Measurements from ENCODE around the gene PSMB5. TPM values are rescaled to one million over a fixed set of nuclear protein-coding genes. Genes with fewer than 3 reads are reported as not detected.

The PSMB5 gene
- total RNA-seq, 1 donor from 2014 or later = 123 TPM

DNA sequence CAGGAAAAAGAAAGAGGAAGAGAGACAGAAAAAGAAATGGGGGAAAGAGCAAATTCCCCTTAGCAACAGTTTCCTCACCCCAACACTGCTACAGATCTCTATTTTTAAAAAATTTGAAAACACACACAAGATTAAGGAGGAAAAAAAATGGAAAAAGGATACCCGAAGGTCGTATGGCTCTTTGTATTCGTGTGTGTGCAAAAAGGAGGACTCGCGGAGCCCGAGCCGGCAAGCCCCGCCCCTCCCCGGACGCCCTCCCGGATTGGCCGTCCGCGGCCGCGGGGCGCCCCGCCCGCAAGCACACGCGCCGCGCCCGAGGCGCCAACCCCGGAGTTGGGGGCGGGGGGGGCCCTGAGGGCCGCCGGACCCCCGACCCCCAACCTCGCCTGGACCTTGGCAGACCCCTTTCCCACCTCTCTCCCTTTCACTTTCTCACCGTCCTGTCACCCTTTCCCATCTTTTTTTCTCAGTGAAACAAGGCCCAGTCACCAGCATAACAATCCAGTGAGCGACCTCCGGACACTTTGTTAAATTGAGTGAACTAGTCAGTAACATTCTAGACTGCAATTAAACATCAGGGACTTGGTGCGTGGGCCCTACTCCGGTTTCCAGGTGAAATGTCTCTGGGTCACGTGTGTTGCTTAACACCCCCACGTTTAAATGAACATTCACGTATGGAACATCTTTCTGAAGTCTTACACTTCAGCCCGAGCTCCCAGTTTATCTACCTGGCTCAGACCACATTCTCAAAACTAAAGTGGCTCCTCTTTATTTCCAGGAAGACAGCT lies 24.6 kb downstream of the PSMB5 start, which contains the start of gene C14orf93:
Gene C14orf93 (minus strand): TSS at position 205 of the 788 bp plus-strand sequence. CDS start 11,120 bp downstream, outside the sequence.
- H3K4me3 Mint-ChIP-seq = peak within 1 kb of the TSS; percentile 81
- H3K36me3 Mint-ChIP-seq = no peaks in the 10 kb centered on the region
- no peaks in the 10 kb centered on the region for H3K27me3 Mint-ChIP-seq (ENCODE audit: low read depth)
- H3K27ac Mint-ChIP-seq = peak within 1 kb of the TSS; percentile 94
- TF ChIP-seq, protein P1, sequence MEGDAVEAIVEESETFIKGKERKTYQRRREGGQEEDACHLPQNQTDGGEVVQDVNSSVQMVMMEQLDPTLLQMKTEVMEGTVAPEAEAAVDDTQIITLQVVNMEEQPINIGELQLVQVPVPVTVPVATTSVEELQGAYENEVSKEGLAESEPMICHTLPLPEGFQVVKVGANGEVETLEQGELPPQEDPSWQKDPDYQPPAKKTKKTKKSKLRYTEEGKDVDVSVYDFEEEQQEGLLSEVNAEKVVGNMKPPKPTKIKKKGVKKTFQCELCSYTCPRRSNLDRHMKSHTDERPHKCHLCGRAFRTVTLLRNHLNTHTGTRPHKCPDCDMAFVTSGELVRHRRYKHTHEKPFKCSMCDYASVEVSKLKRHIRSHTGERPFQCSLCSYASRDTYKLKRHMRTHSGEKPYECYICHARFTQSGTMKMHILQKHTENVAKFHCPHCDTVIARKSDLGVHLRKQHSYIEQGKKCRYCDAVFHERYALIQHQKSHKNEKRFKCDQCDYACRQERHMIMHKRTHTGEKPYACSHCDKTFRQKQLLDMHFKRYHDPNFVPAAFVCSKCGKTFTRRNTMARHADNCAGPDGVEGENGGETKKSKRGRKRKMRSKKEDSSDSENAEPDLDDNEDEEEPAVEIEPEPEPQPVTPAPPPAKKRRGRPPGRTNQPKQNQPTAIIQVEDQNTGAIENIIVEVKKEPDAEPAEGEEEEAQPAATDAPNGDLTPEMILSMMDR (IDR thresholded peaks at IDR 0.05; ENCODE audit: unreplicated experiment) = no peak
- no peaks in the 10 kb centered on the region for H3K9me3 Mint-ChIP-seq
- peaks cover 40% of the 10 kb centered on the region for H3K4me1 Mint-ChIP-seq
- DNase-seq (ENCODE audit: low spot score in 2 of 2, unreplicated experiment in 2 of 2) = peak; percentile 51 to 71

- Mint-ChIP-seq H3K36me3 (no peaks in the 10 kb centered on the region), H3K27me3 (ENCODE audit: low read depth) (no peaks in the 10 kb centered on the region), H3K4me3 (peak overlapping the region; percentile 81), H3K9me3 (no peaks in the 10 kb centered on the region), H3K27ac (peak overlapping the region; percentile 94), H3K4me1 (peaks cover 43% of the 10 kb centered on the region)
- TF ChIP-seq, protein P1 (IDR thresholded peaks at IDR 0.05; ENCODE audit: unreplicated experiment) = no peak
- DNase-seq (ENCODE audit: low spot score in 2 of 2, unreplicated experiment in 2 of 2) = no peak
Measured at GRCh38 chr14:23009483-23009938, 25.2 kb downstream of the PSMB5 start.

- peak overlapping the region; percentile 81 for H3K4me3 Mint-ChIP-seq
- TF ChIP-seq, protein P1 (IDR thresholded peaks at IDR 0.05; ENCODE audit: unreplicated experiment) = no peak
- DNase-seq (ENCODE audit: low spot score in 2 of 2, unreplicated experiment in 2 of 2) = no peak
- H3K4me1 Mint-ChIP-seq = peaks cover 43% of the 10 kb centered on the region
- H3K9me3 Mint-ChIP-seq = no peaks in the 10 kb centered on the region
- H3K36me3 Mint-ChIP-seq = no peaks in the 10 kb centered on the region
- peak overlapping the region; percentile 43 for H3K27ac Mint-ChIP-seq
- no peaks in the 10 kb centered on the region for H3K27me3 Mint-ChIP-seq (ENCODE audit: low read depth)
Measured at GRCh38 chr14:23008831-23009230, 25.9 kb downstream of the PSMB5 start.

DNA sequence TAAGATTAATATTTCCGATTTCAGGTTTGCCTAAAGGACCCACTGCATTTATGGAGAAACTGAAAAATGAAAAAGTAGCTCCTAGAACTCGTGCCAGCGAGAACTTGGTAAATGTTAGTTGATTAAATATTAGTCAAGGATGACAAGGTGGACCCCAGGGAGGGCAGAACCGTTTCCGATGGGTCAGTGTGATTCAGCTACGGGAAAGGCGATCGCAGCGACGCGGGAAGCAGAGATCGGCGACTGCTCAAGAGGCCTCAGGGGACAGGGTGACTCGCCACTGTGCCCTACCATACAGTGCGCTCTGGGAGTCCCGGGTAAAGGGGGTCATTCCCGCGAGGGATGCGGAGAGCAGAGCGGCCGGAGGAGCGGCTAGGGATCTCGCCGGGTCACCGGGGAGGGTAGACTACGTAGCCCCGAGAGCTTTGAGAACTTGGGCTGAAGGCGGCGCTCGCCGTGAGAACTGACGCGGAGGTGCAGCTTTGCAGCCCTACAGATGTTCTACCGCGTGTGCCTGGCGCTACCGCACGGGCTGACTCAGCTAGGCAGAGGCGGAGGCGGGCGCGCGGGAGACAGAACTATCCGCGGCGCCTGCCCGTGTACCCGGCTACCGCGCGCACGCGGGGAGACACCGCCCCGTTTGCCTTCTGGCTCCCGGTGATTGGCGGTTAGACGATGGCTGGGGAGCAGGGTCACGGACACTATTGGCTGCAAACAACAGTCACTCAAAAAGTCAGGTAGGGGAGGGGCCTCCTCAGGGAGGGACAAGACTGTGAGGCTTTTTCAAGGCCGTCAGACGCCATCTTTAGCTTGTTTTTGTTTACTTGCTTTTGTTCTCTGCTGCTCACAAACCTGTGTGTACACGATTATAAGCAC lies 27.9 kb downstream of the PSMB5 start:
- Mint-ChIP-seq H3K27me3 (ENCODE audit: low read depth) (no peaks in the 10 kb centered on the region), H3K27ac (peak overlapping the region; percentile 99), H3K4me3 (peak overlapping the region; percentile 93), H3K9me3 (no peaks in the 10 kb centered on the region), H3K36me3 (no peaks in the 10 kb centered on the region), H3K4me1 (peaks cover 43% of the 10 kb centered on the region)
- peak; percentile 94 to 95 for DNase-seq (ENCODE audit: low spot score in 2 of 2, unreplicated experiment in 2 of 2)
- TF ChIP-seq, protein P1 (IDR thresholded peaks at IDR 0.05; ENCODE audit: unreplicated experiment) = no peak

GRCh38 chr14:23006188-23006534 lies 28.5 kb downstream of the PSMB5 start:
- TF ChIP-seq, protein P1 (IDR thresholded peaks at IDR 0.05; ENCODE audit: unreplicated experiment) = no peak
- no peak for DNase-seq (ENCODE audit: low spot score in 2 of 2, unreplicated experiment in 2 of 2)
- Mint-ChIP-seq H3K27me3 (ENCODE audit: low read depth) (no peaks in the 10 kb centered on the region), H3K27ac (peak overlapping the region; percentile 99), H3K9me3 (no peaks in the 10 kb centered on the region), H3K4me3 (peak overlapping the region; percentile 93), H3K36me3 (no peaks in the 10 kb centered on the region), H3K4me1 (peaks cover 40% of the 10 kb centered on the region)
